PC-3 (cell line): Measurements from ENCODE around the gene TMEM184B. TPM values are rescaled to one million over a fixed set of nuclear protein-coding genes. Genes with fewer than 3 reads are reported as not detected.

Experiments used
- ATAC-seq: fragments of 200-7000 bp; cut with Tn5 transposase; 2 replicates; pipeline ENCODE4 v1.9.1; 2020; ENCODE audit warnings: mild to moderate bottlenecking, moderate library complexity
- BruUV-seq: library from RNA; stranded (reverse); fragments of 400-500 nt; replicated peaks from 2 replicates; lab custom pipeline; 2021; lab: Mats Ljungman, UMichigan
- CTCF ChIA-PET: fragments of 300-600 bp; sonication (Branson Sonifier 250); formaldehyde crosslinking; loops from one replicate; lab custom pipeline; 2022; ENCODE audit warnings: antibody characterized with exemption; lab: Charles Lee
- POLR2A ChIA-PET: fragments of 300-600 bp; sonication (Branson Sonifier 250); formaldehyde crosslinking; loops from one replicate; lab custom pipeline; 2022; ENCODE audit warnings: antibody characterized with exemption; ENCODE audit not compliant: unreplicated experiment; lab: Charles Lee
- DNase-seq: peaks from one replicate; pipeline ENCODE4 v3.0.0-alpha.2; 2015
- H2AFZ ChIP-seq: fragments of 300-600 bp; sonication (generic); 2 replicates; pipeline ENCODE4 v1.6.0; 2016; ENCODE audit warnings: antibody characterized with exemption, low read length
- H3F3A ChIP-seq: fragments of 300-600 bp; sonication (generic); one replicate; pipeline ENCODE4 v1.6.0; 2017; ENCODE audit warnings: antibody characterized with exemption, low read length, control low read depth, mild to moderate bottlenecking; ENCODE audit not compliant: unreplicated experiment
- H3K27ac ChIP-seq: fragments of 300-600 bp; sonication (generic); 2 replicates; pipeline ENCODE4 v1.5.1; 2016; ENCODE audit warnings: mild to moderate bottlenecking, low read length
- H3K27me3 ChIP-seq: fragments of 300-600 bp; sonication (generic); 2 replicates; pipeline ENCODE4 v1.6.1; 2016; ENCODE audit warnings: low read length, mixed read lengths
- H3K36me3 ChIP-seq: fragments of 300-600 bp; sonication (generic); 2 replicates; pipeline ENCODE4 v1.6.1; 2016; ENCODE audit warnings: low read depth, mixed run types, low read length, mixed read lengths
- H3K4me1 ChIP-seq: fragments of 300-600 bp; sonication (generic); 2 replicates; pipeline ENCODE4 v1.5.1; 2016; ENCODE audit warnings: low read length; ENCODE audit not compliant: insufficient read depth
- H3K4me2 ChIP-seq: fragments of 300-600 bp; sonication (generic); 2 replicates; pipeline ENCODE4 v1.6.0; 2016; ENCODE audit warnings: low read length
- H3K4me3 ChIP-seq: fragments of 300-600 bp; sonication (generic); 2 replicates; pipeline ENCODE4 v1.5.1; 2016; ENCODE audit warnings: mild to moderate bottlenecking, low read length, mixed read lengths
- H3K79me2 ChIP-seq: fragments of 300-600 bp; sonication (generic); 2 replicates; pipeline ENCODE4 v1.6.1; 2017; ENCODE audit warnings: low read length, mixed read lengths
- H3K9ac ChIP-seq: fragments of 300-600 bp; sonication (generic); 2 replicates; pipeline ENCODE4 v1.6.0; 2016; ENCODE audit warnings: mild to moderate bottlenecking, low read length
- H3K9me2 ChIP-seq: fragments of 300-600 bp; sonication (generic); replicated peaks from 2 replicates; pipeline ENCODE4 v1.6.1; 2016; ENCODE audit warnings: mixed run types, low read length, mixed read lengths
- H3K9me3 ChIP-seq: fragments of 300-600 bp; sonication (generic); 2 replicates; pipeline ENCODE4 v1.6.1; 2016; ENCODE audit warnings: low read length, mixed read lengths
- H4K20me1 ChIP-seq: fragments of 300-600 bp; sonication (generic); 2 replicates; pipeline ENCODE4 v1.6.1; 2016; ENCODE audit warnings: low read length, mixed read lengths
- EZH2 ChIP-seq: fragments of 300-600 bp; sonication (generic); IDR thresholded peaks from one replicate; pipeline ENCODE4 v1.6.1; 2017; ENCODE audit warnings: antibody characterized with exemption, mild to moderate bottlenecking, low read length; ENCODE audit not compliant: unreplicated experiment
- EZH2phosphoT487 ChIP-seq: fragments of 300-600 bp; sonication (generic); IDR thresholded peaks from 2 replicates; pipeline ENCODE4 v1.6.1; 2018; ENCODE audit warnings: mild to moderate bottlenecking, antibody characterized with exemption, low read length, borderline replicate concordance
- intact Hi-C: fragments of 100-400 bp; cut with micrococcal nuclease; formaldehyde crosslinking; loops from 2 replicates; pipeline ENCODE4 v1.9.0; 2023
- total RNA-seq: library from RNA; depleted of rRNA; stranded (reverse); fragments of >200 nt; gene quantifications from 2 replicates; pipeline ENCODE4 v1.2.3, GENCODE V29; 2014
- TF ChIP-seq, protein P1 (sequence below): fragments of 300-600 bp; sonication (generic); conservative IDR thresholded peaks from 2 replicates; pipeline ENCODE4 v1.5.1; 2017; ENCODE audit warnings: antibody characterized with exemption, low read depth, mild to moderate bottlenecking, low read length

Gene TMEM184B
- total RNA-seq, 1 experiment from 2014 or later = 37.5 TPM

DNA sequence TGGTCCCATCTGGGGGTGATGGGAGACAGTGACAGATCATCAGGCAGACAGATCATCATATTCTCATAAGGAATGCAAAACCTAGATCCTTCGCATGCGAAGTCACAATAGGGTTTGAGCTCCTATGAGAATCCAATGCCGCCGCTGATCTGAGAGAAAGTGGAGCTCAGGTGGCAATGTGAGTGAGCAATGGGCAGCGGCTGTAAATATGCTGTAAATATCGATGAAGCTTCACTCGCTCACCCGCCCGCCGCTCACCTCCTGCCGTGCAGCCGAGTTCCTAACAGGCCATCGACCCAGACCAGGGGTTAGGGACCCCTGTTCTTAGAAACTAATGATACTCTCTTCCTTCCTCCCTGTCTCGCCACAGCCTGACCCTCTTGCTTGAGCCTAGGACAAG lies 81.8 kb downstream of the TMEM184B start:
- Histone ChIP-seq H3K9me3 (no peaks in the 10 kb centered on the region), H3K4me1 (peaks cover 10% of the 10 kb centered on the region; the same call in 1 of the 2 replicates), H4K20me1 (no peaks in the 10 kb centered on the region), H2AFZ (no peak overlapping the region), H3F3A (no peaks in the 10 kb centered on the region), H3K9me2 (no peaks in the 10 kb centered on the region), H3K27me3 (no peaks in the 10 kb centered on the region), H3K9ac (no peak overlapping the region), H3K79me2 (no peaks in the 10 kb centered on the region), H3K4me2 (no peak overlapping the region), H3K27ac (no peak overlapping the region), H3K4me3 (no peak overlapping the region), H3K36me3 (no peaks in the 10 kb centered on the region)
- no peak for TF ChIP-seq EZH2phosphoT487
- TF ChIP-seq, protein P1, sequence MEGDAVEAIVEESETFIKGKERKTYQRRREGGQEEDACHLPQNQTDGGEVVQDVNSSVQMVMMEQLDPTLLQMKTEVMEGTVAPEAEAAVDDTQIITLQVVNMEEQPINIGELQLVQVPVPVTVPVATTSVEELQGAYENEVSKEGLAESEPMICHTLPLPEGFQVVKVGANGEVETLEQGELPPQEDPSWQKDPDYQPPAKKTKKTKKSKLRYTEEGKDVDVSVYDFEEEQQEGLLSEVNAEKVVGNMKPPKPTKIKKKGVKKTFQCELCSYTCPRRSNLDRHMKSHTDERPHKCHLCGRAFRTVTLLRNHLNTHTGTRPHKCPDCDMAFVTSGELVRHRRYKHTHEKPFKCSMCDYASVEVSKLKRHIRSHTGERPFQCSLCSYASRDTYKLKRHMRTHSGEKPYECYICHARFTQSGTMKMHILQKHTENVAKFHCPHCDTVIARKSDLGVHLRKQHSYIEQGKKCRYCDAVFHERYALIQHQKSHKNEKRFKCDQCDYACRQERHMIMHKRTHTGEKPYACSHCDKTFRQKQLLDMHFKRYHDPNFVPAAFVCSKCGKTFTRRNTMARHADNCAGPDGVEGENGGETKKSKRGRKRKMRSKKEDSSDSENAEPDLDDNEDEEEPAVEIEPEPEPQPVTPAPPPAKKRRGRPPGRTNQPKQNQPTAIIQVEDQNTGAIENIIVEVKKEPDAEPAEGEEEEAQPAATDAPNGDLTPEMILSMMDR = no peak
- TF ChIP-seq EZH2 = no peak
- ATAC-seq (no peak), DNase-seq (no peak)
- ChIA-PET POLR2A (no interaction called here), CTCF (no interaction called here)
- no TSS peak for BruUV-seq
- intact Hi-C loops = no loop called here

DNA sequence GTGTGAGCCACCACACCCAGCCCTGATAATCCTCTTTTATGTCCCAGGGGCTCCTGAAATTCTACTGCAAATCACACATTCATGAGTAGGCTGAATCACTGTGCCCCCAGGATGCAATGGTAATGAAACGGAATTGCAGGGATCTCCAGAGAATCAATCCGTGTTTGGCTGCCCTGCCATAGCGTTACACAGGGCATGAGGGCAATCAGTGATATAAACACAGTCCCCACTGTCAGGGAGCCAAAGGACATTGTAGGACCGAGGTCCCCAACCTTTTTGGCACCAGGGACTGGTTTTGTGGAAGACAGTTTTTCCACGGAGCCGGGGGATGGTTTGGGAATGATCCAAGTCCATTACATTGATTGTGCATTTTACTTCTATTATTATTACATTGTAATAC lies 82.2 kb downstream of the TMEM184B start:
- Histone ChIP-seq H3K4me2 (no peak overlapping the region), H3K9me2 (no peaks in the 10 kb centered on the region), H2AFZ (no peak overlapping the region), H3K9me3 (no peaks in the 10 kb centered on the region), H4K20me1 (no peaks in the 10 kb centered on the region), H3K9ac (no peak overlapping the region), H3K79me2 (no peaks in the 10 kb centered on the region), H3K4me1 (peaks cover 10% of the 10 kb centered on the region; the same call in 1 of the 2 replicates), H3K36me3 (no peaks in the 10 kb centered on the region), H3F3A (no peaks in the 10 kb centered on the region), H3K27ac (no peak overlapping the region), H3K4me3 (no peak overlapping the region), H3K27me3 (no peaks in the 10 kb centered on the region)
- TF ChIP-seq EZH2phosphoT487 (no peak), EZH2 (no peak)
- TF ChIP-seq, protein P1 = no peak
- no TSS peak for BruUV-seq
- DNase-seq = no peak
- no peak for ATAC-seq
- POLR2A ChIA-PET = no interaction called here
- intact Hi-C loops = no loop called here
- CTCF ChIA-PET = no interaction called here

DNA sequence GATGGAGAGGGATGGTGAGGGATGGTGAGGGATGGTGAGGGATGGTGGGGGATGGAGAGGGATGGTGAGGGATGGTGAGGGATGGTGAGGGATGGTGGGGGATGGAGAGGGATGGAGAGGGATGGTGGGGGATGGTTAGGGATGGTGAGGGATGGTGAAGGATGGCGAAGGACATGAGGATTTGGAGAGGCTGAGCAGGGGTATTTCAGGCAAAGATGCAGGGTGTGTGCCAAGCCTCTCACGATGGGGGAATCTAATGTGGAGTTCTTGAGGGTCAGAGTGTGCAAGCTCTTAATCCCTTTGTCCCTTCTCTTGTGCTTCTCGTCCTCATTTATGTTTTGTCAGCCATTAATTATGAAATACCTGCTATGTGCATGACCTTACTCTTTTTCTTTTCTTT lies 83.7 kb downstream of the TMEM184B start:
- no peak overlapping the region for H2AFZ ChIP-seq
- H3K36me3 ChIP-seq = no peaks in the 10 kb centered on the region
- H3K27me3 ChIP-seq = no peaks in the 10 kb centered on the region
- CTCF ChIA-PET = no interaction called here
- H3K9me2 ChIP-seq = no peaks in the 10 kb centered on the region
- H3K4me1 ChIP-seq = peaks cover 5% of the 10 kb centered on the region; the same call in 1 of the 2 replicates
- TF ChIP-seq EZH2phosphoT487 (no peak), EZH2 (no peak)
- TF ChIP-seq, protein P1 = no peak
- H3K9ac ChIP-seq = no peak overlapping the region
- H3F3A ChIP-seq = no peaks in the 10 kb centered on the region
- no TSS peak for BruUV-seq
- intact Hi-C loops = no loop called here
- H3K79me2 ChIP-seq = no peaks in the 10 kb centered on the region
- ATAC-seq (no peak), DNase-seq (no peak)
- no peak overlapping the region for H3K4me2 ChIP-seq
- H3K4me3 ChIP-seq = no peak overlapping the region
- no peaks in the 10 kb centered on the region for H3K9me3 ChIP-seq
- H3K27ac ChIP-seq = no peak overlapping the region
- H4K20me1 ChIP-seq = no peaks in the 10 kb centered on the region
- POLR2A ChIA-PET = no interaction called here
